Right cardiac atrium (tissue), 5 donors: Measurements from ENCODE around the gene PITPNC1. TPM values are rescaled to one million over a fixed set of nuclear protein-coding genes. Genes with fewer than 3 reads are reported as not detected.
"Not testable (repeated sequence)": the region's sequence is repeated elsewhere in the genome, so short reads cannot be mapped to it uniquely, and the experiment has no call there.

Experiments
- ATAC-seq, 2 donors: fragments of 200-7000 bp; cut with Tn5 transposase; one replicate each; pipeline versions ENCODE4 v1.8.0 to v1.9.1; 2020; ENCODE audit warnings: moderate library complexity in 2 of 2, mild to moderate bottlenecking in 1 of 2
- DNase-seq, 3 donors: peaks; one replicate each; pipeline ENCODE4 v3.0.0-alpha.2; 2020
- H3K27ac ChIP-seq: one replicate; pipeline ENCODE4 v1.5.1; 2013; ENCODE audit warnings: mild to moderate bottlenecking, low read length, control low read depth, moderate library complexity
- H3K27me3 ChIP-seq: one replicate; pipeline ENCODE4 v1.6.1; 2013; ENCODE audit not compliant: control insufficient read depth, insufficient read depth
- H3K4me1 ChIP-seq: one replicate; pipeline ENCODE4 v1.6.1; 2013; ENCODE audit warnings: low read length; ENCODE audit not compliant: control insufficient read depth, insufficient read depth
- H3K4me3 ChIP-seq: one replicate; pipeline ENCODE4 v1.5.1; 2013; ENCODE audit warnings: low read length, control low read depth
- H3K9me3 ChIP-seq: one replicate; pipeline ENCODE4 v1.6.1; 2013; ENCODE audit warnings: low read length; ENCODE audit not compliant: control insufficient read depth
- WGBS: extraction: QIAGEN DNeasy Blood & Tissue Kit; methylation state at CpG from one replicate; pipeline ENCODE4 v1.1.7; 2013; 5-methylcytosine and 5-hydroxymethylcytosine counted together
- intact Hi-C, 4 donors: fragments of 100-400 bp; cut with DNase I; formaldehyde crosslinking; loops; one replicate each; pipeline versions ENCODE4 v1.11.0 to v1.14.0; 2022 to 2023
- polyA plus RNA-seq: library from polyadenylated mRNA; stranded (reverse); fragments of 200-250 nt; gene quantifications from one replicate; pipeline ENCODE4 v1.2.3, GENCODE V29; 2013
- total RNA-seq, 4 donors: library from RNA; stranded (reverse); fragmentation: NEBNext Ultra II Directional; extraction: Animal tissue kit (Norgen Biotek cat#: 25700); gene quantifications; one replicate each; pipeline ENCODE4 v1.2.1, GENCODE V29; 2021
- donor health status: healthy with polysubstance abuse.
- donor health status: DM: no; HTN: yes; CAD: no.
- donor health status: DM: no; HTN: no; CAD: no.
- donor health status: DM: no; HTN: yes; CAD: no; lungs with severe emphysema.
- donor health status: DM: yes; HTN: yes; CAD: no.

The PITPNC1 gene
- total and polyA plus RNA-seq, 5 donors, result 8.6 to 29.7 (median 24.1) TPM

- intact Hi-C loops, result loop anchor here in 3 of 4 donors (10.0 kb wide), 2 partner anchors 45 to 265 kb away; partner anchors contain the start of gene PITPNC1 (in 2 of the 3)
- H3K4me1 ChIP-seq, result peaks cover 2% of the 10 kb centered on the region
- DNase-seq (no peak), ATAC-seq (peak; percentile 74 to 81)
- WGBS, result 58% methylated on average over 4 of the region's 4 CpGs
- no peak overlapping the region for H3K27ac ChIP-seq
- H3K4me3 ChIP-seq, result no peak overlapping the region
- no peaks in the 10 kb centered on the region for H3K9me3 ChIP-seq
- no peaks in the 10 kb centered on the region for H3K27me3 ChIP-seq
These were observed 262.5 kb downstream of the PITPNC1 start for GRCh38 chr17:67639555-67639954.

DNA sequence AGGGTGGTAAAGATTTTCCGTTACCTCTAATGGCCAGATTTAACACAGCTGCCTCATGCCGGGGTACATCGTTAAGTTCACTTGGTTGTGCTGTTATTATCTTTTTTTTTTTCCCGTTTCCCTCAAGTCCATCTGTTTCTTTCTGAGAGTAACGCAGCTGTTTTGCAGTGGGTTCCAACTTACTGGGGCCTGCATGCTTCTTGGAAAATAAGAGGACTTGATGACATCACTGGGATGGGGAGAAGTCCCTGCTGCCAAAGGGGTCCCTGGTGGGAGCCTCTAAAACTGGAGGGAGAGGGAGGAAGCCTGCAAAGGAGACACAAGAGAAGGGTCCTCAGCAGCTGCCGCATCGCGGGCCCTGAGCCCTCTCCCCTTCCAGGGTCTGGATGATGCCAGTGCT is 262.9 kb downstream of the PITPNC1 start:
- intact Hi-C loops, result loop anchor here in 3 of 4 donors (10.0 kb wide), 2 partner anchors 45 to 265 kb away; partner anchors contain the start of gene PITPNC1 (in 2 of the 3)
- H3K9me3 ChIP-seq, result no peaks in the 10 kb centered on the region
- no peak overlapping the region for H3K4me3 ChIP-seq
- H3K27me3 ChIP-seq, result no peaks in the 10 kb centered on the region
- peaks cover 2% of the 10 kb centered on the region for H3K4me1 ChIP-seq
- peak overlapping the region; percentile 32 for H3K27ac ChIP-seq
- DNase-seq (peak in 1 of 3 donors; percentile 56), ATAC-seq (peak; percentile 2 to 17)
- 64% methylated on average over 8 of the region's 8 CpGs for WGBS

DNA sequence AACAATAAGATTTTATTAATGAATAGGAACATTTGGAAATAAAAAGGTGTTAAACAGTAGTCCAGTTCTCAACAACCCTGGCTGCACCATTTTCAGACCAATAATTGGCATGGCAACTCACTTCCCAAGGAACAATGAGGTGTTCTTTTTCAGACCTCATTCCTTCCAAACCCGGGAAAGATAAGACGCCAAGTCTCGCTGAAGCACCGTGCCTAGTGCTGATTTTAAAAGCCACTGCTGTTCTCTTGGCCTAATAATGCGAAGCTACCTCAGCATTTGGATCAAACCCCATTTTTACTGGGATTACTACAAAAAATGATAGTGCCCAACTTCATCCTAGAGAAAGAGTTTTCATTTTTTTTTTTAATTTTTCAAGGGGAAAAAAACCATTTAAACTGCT is 265.4 kb downstream of the PITPNC1 start:
- Histone ChIP-seq H3K4me3 (no peak overlapping the region), H3K27ac (no peak overlapping the region), H3K4me1 (peaks cover under 1% of the 10 kb centered on the region), H3K27me3 (no peaks in the 10 kb centered on the region), H3K9me3 (no peaks in the 10 kb centered on the region)
- 50% methylated on average over 5 of the region's 5 CpGs for WGBS
- no peak for DNase-seq
- intact Hi-C loops, result no loop called here
- peak in 1 of 2 donors; percentile 6 for ATAC-seq

DNA sequence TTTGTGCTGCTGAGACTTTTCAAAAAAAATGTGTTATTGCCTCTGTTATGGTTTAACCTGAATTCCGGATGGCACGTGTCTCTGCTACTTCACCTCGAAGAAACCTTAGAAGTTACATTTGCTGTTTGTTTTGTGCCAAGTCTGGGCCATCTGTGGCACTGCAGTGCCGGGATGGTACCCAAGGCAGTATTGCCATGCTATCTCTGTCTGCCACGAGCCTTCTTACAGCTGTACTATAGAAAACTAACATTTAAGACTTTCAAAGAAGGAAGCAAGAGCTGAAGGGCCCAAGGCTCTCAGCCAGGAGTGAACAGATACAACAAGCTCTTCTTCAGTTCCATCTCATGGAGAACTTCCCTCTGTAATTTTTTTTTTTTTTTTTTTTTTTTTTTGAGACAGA is 267.0 kb downstream of the PITPNC1 start:
- DNase-seq (no peak), ATAC-seq (no peak)
- intact Hi-C loops, result no loop called here
- WGBS, result 96% methylated on average over 5 of the region's 5 CpGs
- Histone ChIP-seq H3K27me3 (no peaks in the 10 kb centered on the region), H3K27ac (no peak overlapping the region), H3K4me3 (no peak overlapping the region), H3K4me1 (peaks cover 8% of the 10 kb centered on the region), H3K9me3 (no peaks in the 10 kb centered on the region)

GRCh38 chr17:67645195-67645594 is 268.1 kb downstream of the PITPNC1 start:
- H3K4me3 ChIP-seq, H3K9me3 ChIP-seq, DNase-seq, intact Hi-C loops, H3K27ac ChIP-seq, H3K4me1 ChIP-seq, ATAC-seq, H3K27me3 ChIP-seq: not testable (repeated sequence)
- WGBS, result over 99% methylated on average over 8 of the region's 8 CpGs

DNA sequence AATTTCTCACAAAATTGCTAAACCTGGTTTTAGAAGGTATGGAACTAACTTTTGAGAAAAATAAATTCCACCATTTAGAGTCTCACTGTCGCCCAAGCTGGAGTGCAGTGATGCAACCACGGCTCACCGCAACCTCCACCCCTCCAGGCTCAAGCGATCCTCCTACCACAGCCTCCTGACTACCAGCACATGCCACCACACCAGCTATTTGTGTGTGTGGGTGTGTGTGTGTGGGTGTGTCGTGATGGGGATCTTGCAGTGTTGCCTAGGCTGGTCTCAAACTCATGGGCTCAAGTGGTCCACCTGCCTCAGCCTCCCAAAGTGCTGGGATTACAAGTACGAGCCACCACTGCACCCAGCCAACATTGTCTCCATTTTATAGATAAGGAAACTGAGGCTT is 269.4 kb downstream of the PITPNC1 start:
- Histone ChIP-seq H3K27me3 (no peaks in the 10 kb centered on the region), H3K4me3 (no peak overlapping the region), H3K27ac (no peak overlapping the region), H3K9me3 (no peaks in the 10 kb centered on the region), H3K4me1 (peaks cover 8% of the 10 kb centered on the region)
- 97% methylated on average over 6 of the region's 6 CpGs for WGBS
- ATAC-seq (no peak), DNase-seq (no peak)
- intact Hi-C loops, result no loop called here

GRCh38 chr17:67647482-67647881 is 270.4 kb downstream of the PITPNC1 start:
- no peaks in the 10 kb centered on the region for H3K27me3 ChIP-seq
- intact Hi-C loops, result no loop called here
- 95% methylated on average over 5 of the region's 5 CpGs for WGBS
- H3K4me3 ChIP-seq, result no peak overlapping the region
- no peak for ATAC-seq
- DNase-seq, result no peak
- H3K9me3 ChIP-seq, result no peaks in the 10 kb centered on the region
- no peak overlapping the region for H3K27ac ChIP-seq
- H3K4me1 ChIP-seq, result peaks cover 8% of the 10 kb centered on the region

DNA sequence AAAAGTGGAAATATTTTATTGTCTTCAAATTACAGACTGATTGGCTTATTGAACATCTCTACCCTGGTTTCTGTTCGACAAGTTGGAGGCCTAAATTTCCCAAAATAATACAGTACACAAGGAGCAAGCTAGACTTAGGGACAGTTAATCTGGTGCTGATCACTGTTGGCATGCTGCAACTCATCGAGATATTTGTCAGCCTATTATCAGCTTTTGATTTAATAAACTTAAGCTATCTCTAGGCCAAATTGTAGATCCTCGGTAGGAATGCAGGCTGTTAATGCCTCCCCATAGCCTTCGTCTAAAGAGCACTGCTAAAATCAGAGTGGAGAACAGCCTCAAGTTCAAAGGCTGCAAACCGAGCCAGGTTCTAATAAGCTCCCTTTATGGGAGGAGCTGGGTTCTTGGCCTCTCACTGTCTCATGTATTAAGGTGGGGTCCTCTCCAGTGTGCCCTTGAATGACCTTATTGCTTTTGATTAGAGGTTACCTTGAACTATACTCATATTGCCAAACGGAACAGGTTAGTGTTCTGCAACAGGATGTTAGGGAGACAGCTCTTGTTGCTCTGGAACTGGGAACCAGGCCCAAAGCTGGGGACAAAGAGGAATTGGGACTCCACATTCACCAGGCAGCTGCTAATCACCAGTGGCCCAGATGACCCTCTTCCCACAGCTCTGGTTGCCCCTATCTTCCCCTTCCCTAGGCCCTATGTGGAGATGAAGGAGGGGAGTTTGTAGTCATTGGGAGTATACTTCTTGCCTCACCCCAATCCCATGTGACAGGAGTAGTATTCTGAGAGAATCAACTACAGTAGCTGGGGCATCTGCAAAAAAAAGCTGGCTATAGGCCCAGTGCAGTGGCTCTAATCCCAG is 271.2 kb downstream of the PITPNC1 start:
- H3K27me3 ChIP-seq, result no peaks in the 10 kb centered on the region
- H3K27ac ChIP-seq, result peak overlapping the region; percentile 40
- intact Hi-C loops, result no loop called here
- peaks cover 8% of the 10 kb centered on the region for H3K4me1 ChIP-seq
- no peak overlapping the region for H3K4me3 ChIP-seq
- ATAC-seq (peak; percentile 36 to 45), DNase-seq (no peak)
- WGBS, result 61% methylated on average over 6 of the region's 6 CpGs
- H3K9me3 ChIP-seq, result no peaks in the 10 kb centered on the region

DNA sequence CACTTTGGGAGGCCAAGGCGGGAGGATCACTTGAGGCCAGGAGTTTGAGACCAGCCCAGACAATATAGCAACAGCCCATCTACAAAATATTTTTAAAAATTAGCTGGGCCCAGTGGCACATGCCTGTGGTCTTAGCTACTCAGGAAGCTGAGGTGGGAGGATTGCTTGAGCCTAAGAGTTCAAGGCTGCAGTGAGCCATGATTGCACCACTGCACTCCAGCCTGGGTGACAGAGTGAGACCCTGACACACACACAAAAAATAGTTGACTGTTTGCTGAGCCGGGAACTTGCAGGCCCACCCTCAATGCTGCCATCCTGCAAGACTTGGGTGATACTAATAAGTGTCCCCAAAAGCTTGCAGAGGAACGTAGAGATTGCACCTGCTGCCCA is 271.8 kb downstream of the PITPNC1 start:
- intact Hi-C loops, DNase-seq, H3K4me1 ChIP-seq, ATAC-seq, H3K9me3 ChIP-seq, H3K4me3 ChIP-seq, H3K27me3 ChIP-seq: not testable (repeated sequence)
- 90% methylated on average over 3 of the region's 3 CpGs for WGBS
- peak overlapping the region; percentile 40 for H3K27ac ChIP-seq

DNA sequence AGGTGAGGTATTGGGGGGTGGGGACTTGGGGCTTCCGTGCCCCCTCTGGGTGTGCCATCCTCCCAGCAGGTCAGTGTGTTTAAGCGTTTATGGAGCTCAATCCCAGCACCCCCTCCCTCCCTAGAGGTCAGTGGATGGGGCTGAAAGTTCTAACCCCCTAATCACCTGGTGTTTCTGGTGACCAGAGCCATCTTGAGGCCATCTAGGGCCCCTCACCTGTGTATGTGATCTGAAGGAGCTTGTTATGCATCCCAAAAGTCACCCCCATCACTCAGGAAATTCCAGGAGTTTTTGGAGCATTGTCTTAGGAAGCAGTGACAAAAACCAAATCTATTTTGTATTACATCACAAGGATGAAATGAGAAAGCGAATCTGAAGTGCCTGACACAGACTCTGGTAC is 272.8 kb downstream of the PITPNC1 start:
- ATAC-seq (no peak), DNase-seq (no peak)
- H3K4me3 ChIP-seq, result no peak overlapping the region
- peaks cover 8% of the 10 kb centered on the region for H3K4me1 ChIP-seq
- H3K27me3 ChIP-seq, result no peaks in the 10 kb centered on the region
- H3K27ac ChIP-seq, result no peak overlapping the region
- no peaks in the 10 kb centered on the region for H3K9me3 ChIP-seq
- intact Hi-C loops, result no loop called here
- 78% methylated on average over 3 of the region's 3 CpGs for WGBS

DNA sequence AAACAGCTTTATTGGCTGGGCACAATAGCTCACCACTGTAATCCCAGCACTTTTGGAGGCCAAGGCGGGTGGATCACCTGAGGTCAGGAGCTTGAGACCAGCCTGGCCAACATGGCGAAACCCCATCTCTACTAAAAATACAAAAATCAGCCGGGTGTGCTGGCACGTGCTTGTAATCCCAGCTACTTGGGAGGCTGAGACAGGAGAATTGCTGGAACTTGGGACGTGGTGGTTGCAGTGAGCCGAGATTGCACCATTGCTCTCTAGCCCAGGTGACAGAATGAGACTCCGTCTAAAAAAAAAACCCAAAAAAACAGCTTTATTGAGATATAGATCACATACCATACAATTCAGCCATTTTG is 274.1 kb downstream of the PITPNC1 start:
- H3K27ac ChIP-seq, intact Hi-C loops, ATAC-seq, H3K4me1 ChIP-seq, H3K9me3 ChIP-seq, H3K27me3 ChIP-seq, DNase-seq, H3K4me3 ChIP-seq: not testable (repeated sequence)
- 91% methylated on average over 7 of the region's 7 CpGs for WGBS
